Measurements from ENCODE around the gene DNAI2.

- TF ChIP-seq ZNF8 (CRISPR knock-in tag; IDR thresholded peaks at IDR 0.05) (no peak), PPARA (CRISPR knock-in tag; IDR thresholded peaks at IDR 0.05; ENCODE audit: borderline replicate concordance) (no peak), CREB5 (CRISPR knock-in tag; IDR thresholded peaks at IDR 0.05; ENCODE audit: low read depth) (no peak), POU6F1 (CRISPR knock-in tag; IDR thresholded peaks at IDR 0.05; ENCODE audit: borderline replicate concordance, low read depth) (no peak), ESRRG (CRISPR knock-in tag; IDR thresholded peaks at IDR 0.05) (no peak), SNAI2 (CRISPR knock-in tag; IDR thresholded peaks at IDR 0.05) (no peak), RARB (CRISPR knock-in tag; IDR thresholded peaks at IDR 0.05) (no peak), ZFP30 (CRISPR knock-in tag; IDR thresholded peaks at IDR 0.05) (no peak), PATZ1 (CRISPR knock-in tag; IDR thresholded peaks at IDR 0.05; ENCODE audit: borderline replicate concordance) (no peak)
Measured at GRCh38 chr17:74241847-74242246, 32.2 kb upstream of the DNAI2 start.

Data from SK-N-SH treated with all-trans-retinoic acid at 6 μM for 48 hours (cell line).